ENCODE results near the gene CAPZA1. TPM values are rescaled to one million over a fixed set of nuclear protein-coding genes. Genes with fewer than 3 reads are reported as not detected.
"Not testable (repeated sequence)": the region's sequence is repeated elsewhere in the genome, so short reads cannot be mapped to it uniquely, and the experiment has no call there.

The CAPZA1 gene
- total and polyA plus RNA-seq, 2 experiments from 2014 or later = 109 to 177 TPM

DNA sequence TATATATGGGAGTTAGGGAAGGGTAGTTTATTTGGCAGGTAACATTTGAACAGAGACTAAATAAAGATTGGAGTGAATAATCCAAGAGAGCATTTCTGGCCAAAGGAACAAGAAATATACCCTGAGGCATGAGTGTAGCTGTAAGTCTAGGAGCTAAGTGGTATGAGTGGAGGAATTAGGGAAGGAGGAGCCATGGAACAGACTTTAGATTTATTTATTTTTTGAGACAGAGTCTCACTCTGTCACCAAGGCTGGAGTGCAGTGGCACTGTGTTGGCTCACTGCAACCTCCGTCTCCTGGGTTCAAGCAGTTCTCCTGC, 18.4 kb downstream of the CAPZA1 start:
- WGBS (ENCODE audit: low lambda C conversion rate, missing lambda C conversion rate) = 100% methylated on average over 1 of the region's 1 CpG
- Histone ChIP-seq H3K4me3 (no peak overlapping the region), H4K20me1 (ENCODE audit: insufficient read depth, poor library complexity, severe bottlenecking) (peaks cover 79% of the 10 kb centered on the region), H3K4me2 (no peak overlapping the region), H3K79me2 (peaks cover 90% of the 10 kb centered on the region), H3K36me3 (replicated peaks; ENCODE audit: insufficient read depth, low read depth) (no peaks in the 10 kb centered on the region), H3K9me3 (ENCODE audit: low read depth) (no peaks in the 10 kb centered on the region), H3K4me1 (ENCODE audit: insufficient read depth) (peaks cover 33% of the 10 kb centered on the region), H3K27me3 (no peaks in the 10 kb centered on the region), H3K9me2 (replicated peaks; ENCODE audit: insufficient read depth) (no peaks in the 10 kb centered on the region), H2AFZ (no peak overlapping the region), H3K27ac (peak overlapping the region; percentile 51)
- no peak for DNase-seq (ENCODE audit: low spot score)
- TF ChIP-seq, protein P1, sequence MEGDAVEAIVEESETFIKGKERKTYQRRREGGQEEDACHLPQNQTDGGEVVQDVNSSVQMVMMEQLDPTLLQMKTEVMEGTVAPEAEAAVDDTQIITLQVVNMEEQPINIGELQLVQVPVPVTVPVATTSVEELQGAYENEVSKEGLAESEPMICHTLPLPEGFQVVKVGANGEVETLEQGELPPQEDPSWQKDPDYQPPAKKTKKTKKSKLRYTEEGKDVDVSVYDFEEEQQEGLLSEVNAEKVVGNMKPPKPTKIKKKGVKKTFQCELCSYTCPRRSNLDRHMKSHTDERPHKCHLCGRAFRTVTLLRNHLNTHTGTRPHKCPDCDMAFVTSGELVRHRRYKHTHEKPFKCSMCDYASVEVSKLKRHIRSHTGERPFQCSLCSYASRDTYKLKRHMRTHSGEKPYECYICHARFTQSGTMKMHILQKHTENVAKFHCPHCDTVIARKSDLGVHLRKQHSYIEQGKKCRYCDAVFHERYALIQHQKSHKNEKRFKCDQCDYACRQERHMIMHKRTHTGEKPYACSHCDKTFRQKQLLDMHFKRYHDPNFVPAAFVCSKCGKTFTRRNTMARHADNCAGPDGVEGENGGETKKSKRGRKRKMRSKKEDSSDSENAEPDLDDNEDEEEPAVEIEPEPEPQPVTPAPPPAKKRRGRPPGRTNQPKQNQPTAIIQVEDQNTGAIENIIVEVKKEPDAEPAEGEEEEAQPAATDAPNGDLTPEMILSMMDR (IDR thresholded peaks at IDR 0.05; ENCODE audit: poor library complexity) = no peak
- no peak for TF ChIP-seq EZH2phosphoT487 (IDR thresholded peaks at IDR 0.05; ENCODE audit: low read depth, severe bottlenecking, unreplicated experiment)

DNA sequence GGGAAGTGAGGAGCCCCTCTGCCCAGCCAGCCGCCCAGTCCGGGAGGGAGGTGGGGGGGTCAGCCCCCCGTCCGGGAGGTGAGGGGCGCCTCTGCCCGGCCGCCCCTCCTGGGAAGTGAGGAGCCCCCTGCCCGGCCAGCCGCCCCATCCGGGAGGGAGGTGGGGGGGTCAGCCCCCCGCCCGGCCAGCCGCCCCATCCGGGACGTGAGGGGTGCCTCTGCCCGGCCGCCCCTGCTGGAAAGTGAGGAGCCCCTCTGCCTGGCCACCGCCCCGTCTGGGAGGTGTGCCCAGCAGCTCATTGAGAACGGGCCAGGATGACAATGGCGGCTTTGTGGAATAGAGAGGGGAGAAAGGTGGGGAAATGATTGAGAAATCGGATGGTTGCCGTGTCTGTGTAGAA, 20.8 kb downstream of the CAPZA1 start:
- H3K9me3 ChIP-seq (ENCODE audit: low read depth); H3K4me3 ChIP-seq: not testable (repeated sequence)
- peaks cover 82% of the 10 kb centered on the region for H4K20me1 ChIP-seq (ENCODE audit: insufficient read depth, poor library complexity, severe bottlenecking)

DNA sequence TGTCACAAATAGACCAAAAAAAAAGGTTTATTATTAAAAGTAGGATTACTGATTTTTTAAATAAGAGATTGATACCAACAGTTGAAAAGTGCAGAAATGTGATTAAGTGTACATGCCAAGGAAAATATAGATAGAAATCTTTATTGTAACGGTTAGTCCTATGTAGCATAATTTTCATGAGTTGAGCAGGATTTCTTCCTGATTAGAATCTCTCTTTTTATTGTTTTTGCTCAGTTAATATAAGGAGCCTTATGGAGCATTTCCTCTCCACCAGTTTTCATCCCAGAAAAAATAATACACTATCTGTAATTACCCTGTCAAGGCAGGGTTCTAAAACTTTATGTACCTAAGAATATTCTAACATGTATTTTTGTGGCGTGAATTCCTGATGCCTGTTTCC, 23.4 kb downstream of the CAPZA1 start:
- no peaks in the 10 kb centered on the region for H3K9me2 ChIP-seq (replicated peaks; ENCODE audit: insufficient read depth)
- no peak overlapping the region for H3K4me3 ChIP-seq
- 96% methylated on average over 2 of the region's 2 CpGs for WGBS (ENCODE audit: low lambda C conversion rate, missing lambda C conversion rate)
- no peaks in the 10 kb centered on the region for H3K4me1 ChIP-seq (ENCODE audit: insufficient read depth)
- no peak overlapping the region for H2AFZ ChIP-seq
- H3K36me3 ChIP-seq (replicated peaks; ENCODE audit: insufficient read depth, low read depth) = no peaks in the 10 kb centered on the region
- H3K4me2 ChIP-seq = no peak overlapping the region
- H3K27me3 ChIP-seq = no peaks in the 10 kb centered on the region
- peaks cover 88% of the 10 kb centered on the region for H3K79me2 ChIP-seq
- no peaks in the 10 kb centered on the region for H3K9me3 ChIP-seq (ENCODE audit: low read depth)
- no peak for TF ChIP-seq EZH2 (IDR thresholded peaks at IDR 0.05; ENCODE audit: borderline replicate concordance)
- TF ChIP-seq, protein P1 (IDR thresholded peaks at IDR 0.05; ENCODE audit: poor library complexity) = no peak
- no peak for TF ChIP-seq EZH2phosphoT487 (IDR thresholded peaks at IDR 0.05; ENCODE audit: low read depth, severe bottlenecking, unreplicated experiment)
- peaks cover 74% of the 10 kb centered on the region for H4K20me1 ChIP-seq (ENCODE audit: insufficient read depth, poor library complexity, severe bottlenecking)
- DNase-seq (ENCODE audit: low spot score) = no peak
- H3K27ac ChIP-seq = no peak overlapping the region

More for the DNA sequence above, 20.8 kb downstream of the CAPZA1 start:
- not testable (repeated sequence) for H3K27me3 ChIP-seq; H3K27ac ChIP-seq; DNase-seq (ENCODE audit: low spot score); H2AFZ ChIP-seq; H3K9me2 ChIP-seq (replicated peaks; ENCODE audit: insufficient read depth); H3K36me3 ChIP-seq (replicated peaks; ENCODE audit: insufficient read depth, low read depth); H3K4me2 ChIP-seq
- Histone ChIP-seq H3K79me2 (peaks cover 90% of the 10 kb centered on the region), H3K4me1 (ENCODE audit: insufficient read depth) (peaks cover 19% of the 10 kb centered on the region)
- 89% methylated on average over 11 of the region's 23 CpGs for WGBS (ENCODE audit: low lambda C conversion rate, missing lambda C conversion rate)

DNA sequence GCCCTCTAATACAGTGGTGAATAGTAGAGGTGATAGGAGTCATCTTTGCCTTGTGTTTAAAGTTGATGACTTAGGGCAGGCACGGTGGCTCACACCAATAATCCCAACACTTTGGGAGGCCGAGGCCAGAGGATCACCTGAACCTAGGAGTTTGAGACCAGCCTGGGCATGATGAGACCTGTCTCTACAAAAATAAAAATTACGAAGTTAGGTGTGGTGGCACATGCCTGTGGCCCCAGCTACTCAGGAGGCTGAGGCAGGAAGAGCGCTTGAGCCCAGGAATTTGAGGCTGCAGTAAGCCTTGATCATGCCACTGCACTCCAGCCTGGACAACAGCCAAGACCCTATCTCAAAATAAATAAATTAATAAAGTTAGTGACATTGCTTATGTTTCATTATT, 26.6 kb downstream of the CAPZA1 start:
- Histone ChIP-seq H3K4me3 (no peak overlapping the region), H3K79me2 (peaks cover 95% of the 10 kb centered on the region), H3K36me3 (replicated peaks; ENCODE audit: insufficient read depth, low read depth) (peaks cover 5% of the 10 kb centered on the region), H3K9me2 (replicated peaks; ENCODE audit: insufficient read depth) (no peaks in the 10 kb centered on the region), H3K27ac (no peak overlapping the region), H3K4me2 (no peak overlapping the region), H4K20me1 (ENCODE audit: insufficient read depth, poor library complexity, severe bottlenecking) (peaks cover 57% of the 10 kb centered on the region), H2AFZ (no peak overlapping the region), H3K4me1 (ENCODE audit: insufficient read depth) (no peaks in the 10 kb centered on the region), H3K9me3 (ENCODE audit: low read depth) (no peaks in the 10 kb centered on the region), H3K27me3 (no peaks in the 10 kb centered on the region)
- WGBS (ENCODE audit: low lambda C conversion rate, missing lambda C conversion rate) = 98% methylated on average over 4 of the region's 4 CpGs
- TF ChIP-seq, protein P1 (IDR thresholded peaks at IDR 0.05; ENCODE audit: poor library complexity) = no peak
- TF ChIP-seq EZH2 (IDR thresholded peaks at IDR 0.05; ENCODE audit: borderline replicate concordance) (no peak), EZH2phosphoT487 (IDR thresholded peaks at IDR 0.05; ENCODE audit: low read depth, severe bottlenecking, unreplicated experiment) (no peak)
- no peak for DNase-seq (ENCODE audit: low spot score)

All from hepatocyte (in vitro differentiated cells).